Activated CD4-positive, alpha-beta T cell treated with anti-CD3 and anti-CD28 coated beads, Interleukin-2, amount 50 U/mL, for 48 hours (primary cell): ENCODE measurements around the gene SPDYE1.
"Not testable (repeated sequence)": the region's sequence is repeated elsewhere in the genome, so short reads cannot be mapped to it uniquely, and the experiment has no call there.

Experiments
- DNase-seq, 2 experiments: peaks; one replicate each; pipeline ENCODE4 v3.0.0-alpha.2; 2020

SPDYE1 gene

DNA sequence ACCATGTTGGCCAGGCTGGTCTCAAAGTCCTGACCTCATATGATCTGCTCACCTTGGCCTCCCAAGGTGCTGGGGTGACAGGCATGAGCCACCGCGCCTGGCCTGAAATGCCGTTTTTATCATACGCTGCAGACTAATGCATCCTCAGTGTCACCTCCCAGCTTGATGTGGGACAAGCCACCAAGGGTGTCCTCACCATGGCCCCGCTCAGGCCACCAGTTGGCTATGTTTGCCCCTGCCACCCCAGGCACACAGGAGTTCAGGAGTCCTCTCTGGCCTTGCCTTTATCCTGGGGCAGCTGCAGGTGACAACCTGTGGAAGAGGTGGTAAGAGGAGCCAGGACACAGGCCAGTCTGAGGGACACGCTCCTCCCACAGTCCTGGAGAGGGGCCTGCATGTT lies 3.0 kb upstream of the SPDYE1 start:
- not testable (repeated sequence) for DNase-seq

DNA sequence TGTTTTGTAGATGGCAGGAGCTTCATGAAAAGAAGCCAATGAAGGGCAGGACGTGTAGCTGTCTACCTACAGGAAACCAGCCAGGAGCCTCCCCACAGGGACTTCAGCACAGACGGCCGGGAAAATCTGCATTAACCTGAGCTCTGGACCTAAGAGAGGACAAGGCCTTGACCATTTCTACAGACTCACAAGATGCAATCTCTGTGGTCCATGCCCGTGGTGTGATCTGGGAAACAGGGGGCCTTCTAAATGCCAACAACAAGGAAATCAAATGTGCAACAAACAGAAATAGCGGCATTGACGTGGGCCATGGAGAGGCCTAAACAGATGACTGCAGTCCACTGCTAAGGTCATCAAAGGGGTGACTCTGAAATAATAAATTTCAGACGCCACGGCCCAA lies 14.4 kb downstream of the SPDYE1 start:
- not testable (repeated sequence) for DNase-seq

DNA sequence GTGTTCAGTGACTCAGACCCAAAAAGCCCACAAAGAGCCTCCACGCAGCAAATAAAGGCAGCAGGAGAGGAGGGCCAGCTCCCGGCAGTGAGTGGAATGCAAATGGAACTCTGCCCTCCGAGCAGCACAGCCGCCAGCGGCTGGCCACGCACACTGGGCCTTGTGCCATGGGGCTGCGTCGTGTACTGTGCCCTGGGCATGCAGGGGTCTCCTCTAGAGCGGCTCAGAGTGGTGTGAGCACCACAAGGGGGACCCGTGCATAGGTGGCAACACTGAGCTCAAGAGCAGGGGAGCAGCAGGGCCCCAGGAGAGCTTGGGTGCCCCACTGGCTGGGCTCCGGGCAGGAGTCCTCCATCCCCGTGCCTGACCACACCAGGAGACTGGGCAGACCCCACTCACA lies 17.4 kb downstream of the SPDYE1 start:
- DNase-seq = not testable (repeated sequence)

DNA sequence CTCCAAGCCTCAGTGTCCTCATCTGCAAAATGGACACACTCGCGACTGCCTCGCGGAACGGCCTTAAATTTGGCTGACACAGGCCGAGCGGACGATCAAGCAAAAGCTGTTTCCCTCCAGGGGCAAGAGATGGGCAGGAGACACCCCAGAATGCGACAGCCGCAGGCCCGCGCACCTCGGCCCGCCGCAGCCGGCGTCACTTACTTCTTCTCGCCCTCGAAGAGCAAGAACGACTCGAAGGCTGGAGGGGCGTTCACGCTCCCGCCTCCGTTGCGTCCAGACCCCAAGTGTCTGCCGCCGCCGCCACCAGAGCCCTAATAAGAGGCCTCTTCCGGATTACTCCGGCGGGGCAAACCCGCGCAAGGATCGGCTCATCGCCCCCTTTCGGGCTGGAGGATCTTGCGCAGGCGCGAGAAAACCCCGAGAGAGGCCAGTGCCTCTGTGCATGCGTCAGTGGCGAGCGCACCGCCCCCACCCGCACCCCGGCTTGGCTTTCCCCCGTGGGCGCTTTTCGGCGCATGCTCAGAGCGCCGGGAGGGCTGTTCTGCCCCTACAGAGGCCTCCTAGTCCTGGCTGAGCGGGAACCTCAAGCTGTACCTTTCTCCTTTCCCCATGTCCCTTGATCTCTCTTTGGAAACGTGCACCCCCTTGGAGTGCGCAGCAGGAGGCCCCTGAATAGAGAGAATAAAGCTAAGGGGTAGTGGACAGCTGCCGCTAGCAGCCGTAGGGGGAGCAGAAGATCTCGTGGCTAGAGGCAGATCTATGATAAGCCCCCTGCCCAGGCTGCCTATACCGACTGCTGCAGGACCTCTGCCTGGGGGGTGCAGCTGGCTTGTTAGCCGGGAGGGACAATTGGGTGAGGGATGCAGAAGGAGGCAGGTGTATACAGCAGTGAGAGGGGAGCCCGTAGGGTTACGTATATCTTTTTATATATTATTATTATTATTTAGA lies 21.4 kb downstream of the SPDYE1 start:
- DNase-seq = peak; percentile 99 to 100

DNA sequence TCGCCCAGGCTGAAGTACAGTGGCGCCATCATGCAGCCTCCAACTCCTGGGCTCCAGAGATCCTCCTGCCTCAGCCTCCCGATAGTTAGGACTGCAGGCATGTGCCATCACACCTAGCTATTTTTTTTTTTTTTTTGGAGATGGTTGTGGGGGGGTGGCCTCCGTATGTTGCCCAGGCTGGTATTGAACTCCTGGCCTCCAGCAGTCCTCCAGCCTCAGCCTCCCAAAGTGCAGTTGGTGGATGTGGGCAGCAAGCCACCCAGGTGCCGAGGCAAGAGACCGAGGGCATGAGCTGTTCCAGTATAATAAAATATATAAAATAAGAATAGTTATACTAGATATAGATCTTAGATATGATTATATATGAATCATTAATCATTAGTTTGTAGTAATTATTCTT lies 22.1 kb downstream of the SPDYE1 start:
- DNase-seq = not testable (repeated sequence)

DNA sequence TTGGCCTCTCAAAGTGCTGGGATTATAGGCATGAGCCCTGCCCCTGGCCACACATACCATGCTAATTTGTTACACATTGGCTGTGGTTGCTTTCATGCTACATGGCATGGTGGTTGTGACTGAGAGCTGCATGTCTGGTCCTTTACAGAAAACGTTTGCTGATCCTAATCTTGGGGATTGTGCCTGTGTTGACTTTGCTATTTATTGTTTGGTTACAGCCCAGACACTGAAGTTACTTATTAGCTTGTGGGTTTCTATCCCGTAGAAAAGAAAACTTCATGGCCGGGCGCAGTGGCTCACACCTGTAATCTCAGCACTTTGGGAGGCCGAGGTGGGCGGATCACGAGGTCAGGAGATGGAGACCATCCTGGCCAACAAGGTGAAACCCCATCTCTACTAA lies 24.4 kb downstream of the SPDYE1 start:
- DNase-seq = not testable (repeated sequence)

DNA sequence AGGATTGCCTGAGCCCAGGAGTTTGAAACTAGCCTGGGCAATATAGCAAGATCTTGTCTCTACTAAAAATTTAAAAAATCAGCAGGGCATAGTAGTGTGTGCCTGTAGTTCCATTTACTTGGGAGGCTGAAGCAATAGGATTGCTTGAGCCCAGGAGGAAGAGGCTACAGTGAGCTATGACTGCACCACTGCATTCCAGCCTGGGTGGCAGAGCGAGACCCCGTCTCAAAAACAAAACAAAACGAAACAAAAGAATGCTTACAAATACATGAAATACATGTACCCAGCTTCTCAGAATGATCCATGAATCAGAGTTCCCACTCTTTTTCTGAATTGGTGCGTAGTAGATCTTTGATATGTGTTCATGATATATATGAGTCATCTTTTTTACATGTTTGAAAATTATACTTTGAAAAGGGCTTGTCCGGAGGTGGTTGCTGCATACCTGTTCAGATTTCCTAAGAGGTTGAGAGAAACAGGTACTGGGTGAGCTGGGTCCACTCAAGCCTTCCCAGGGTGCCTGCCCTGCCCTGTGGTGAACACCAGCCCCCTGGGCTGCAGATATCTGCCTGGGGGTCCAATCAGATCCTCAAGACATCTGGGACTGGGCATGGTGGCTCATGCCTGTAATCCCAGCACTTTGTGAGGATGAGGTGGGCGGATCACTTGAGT lies 25.2 kb downstream of the SPDYE1 start:
- DNase-seq = peak; percentile 35 to 56

DNA sequence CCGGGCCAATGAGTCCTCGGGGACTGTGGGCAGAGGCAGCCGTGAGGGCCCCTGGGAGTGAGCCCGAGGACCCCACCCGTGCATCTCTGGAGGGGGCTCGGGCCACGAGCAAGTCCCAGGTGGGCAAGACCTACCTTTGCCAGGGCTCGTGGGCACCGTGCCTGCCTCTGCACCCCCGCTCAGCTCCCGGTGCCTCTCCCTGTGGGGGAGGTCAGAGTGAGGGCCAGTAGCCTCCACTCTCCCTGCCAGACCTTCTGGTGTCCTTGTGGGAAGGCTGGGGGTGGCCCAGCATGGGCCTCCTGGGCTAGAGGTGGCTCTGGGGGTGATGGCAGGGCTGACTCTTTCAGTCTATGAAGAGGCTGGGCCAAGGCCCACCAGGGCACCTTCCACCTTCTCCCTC lies 31.7 kb downstream of the SPDYE1 start:
- DNase-seq = not testable (repeated sequence)

DNA sequence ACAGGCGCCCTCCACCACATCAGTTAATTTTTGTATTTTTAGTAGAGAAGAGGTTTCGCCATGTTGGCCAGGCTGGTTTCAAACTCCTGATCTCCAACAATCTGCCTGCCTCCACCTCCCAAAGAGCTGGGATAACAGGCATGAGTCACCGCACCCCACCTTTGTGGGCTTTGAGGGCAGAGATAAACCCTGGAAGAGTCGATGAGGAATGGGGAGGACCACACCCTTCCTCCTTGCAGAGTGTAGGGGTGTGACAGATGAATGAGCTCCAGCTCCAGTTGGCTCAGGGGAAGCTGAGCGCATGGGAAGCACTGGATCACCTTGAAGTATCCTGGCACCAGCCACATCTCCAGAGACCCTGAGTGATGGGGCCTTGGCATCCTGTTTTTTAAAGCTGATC lies 32.3 kb downstream of the SPDYE1 start:
- not testable (repeated sequence) for DNase-seq

DNA sequence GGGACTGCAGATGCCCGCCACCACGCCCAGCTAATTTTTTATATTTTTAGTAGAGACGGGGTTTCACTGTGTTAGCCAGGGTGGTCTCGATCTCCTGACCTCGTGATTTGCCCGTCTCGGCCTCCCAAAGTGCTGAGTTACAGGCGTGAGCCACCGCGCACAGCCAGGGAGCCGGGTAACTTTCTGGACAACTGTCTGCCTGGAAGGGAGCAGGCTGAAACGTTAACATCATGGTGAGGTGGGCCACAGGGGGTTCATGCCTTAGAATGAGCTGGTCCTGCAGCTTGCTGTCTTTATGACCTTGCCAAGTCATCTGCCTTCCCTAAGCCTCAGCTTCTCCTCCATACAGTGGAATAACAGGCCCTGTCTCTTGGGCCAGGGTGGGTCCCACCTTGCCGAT lies 33.6 kb downstream of the SPDYE1 start:
- DNase-seq = not testable (repeated sequence)

DNA sequence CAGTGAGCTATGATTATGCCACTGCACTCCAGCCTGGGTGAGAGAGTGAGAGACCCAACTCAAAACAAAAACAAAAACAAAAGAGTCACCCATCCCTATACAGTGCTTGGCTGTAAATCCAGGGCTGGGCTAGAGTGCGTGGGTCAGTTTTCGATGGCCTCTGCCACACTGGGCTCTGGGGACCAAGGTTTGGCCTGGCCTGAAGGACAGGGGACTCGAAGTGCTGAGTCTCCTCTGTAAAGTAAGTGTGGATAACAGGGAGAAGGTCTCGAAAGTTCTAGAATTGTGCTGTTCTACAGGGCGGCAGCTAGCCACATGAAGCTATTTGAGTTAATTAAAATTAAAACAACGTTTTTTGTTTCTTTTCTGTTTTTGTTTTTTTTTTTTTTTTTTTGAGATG lies 34.3 kb downstream of the SPDYE1 start:
- DNase-seq = not testable (repeated sequence)

DNA sequence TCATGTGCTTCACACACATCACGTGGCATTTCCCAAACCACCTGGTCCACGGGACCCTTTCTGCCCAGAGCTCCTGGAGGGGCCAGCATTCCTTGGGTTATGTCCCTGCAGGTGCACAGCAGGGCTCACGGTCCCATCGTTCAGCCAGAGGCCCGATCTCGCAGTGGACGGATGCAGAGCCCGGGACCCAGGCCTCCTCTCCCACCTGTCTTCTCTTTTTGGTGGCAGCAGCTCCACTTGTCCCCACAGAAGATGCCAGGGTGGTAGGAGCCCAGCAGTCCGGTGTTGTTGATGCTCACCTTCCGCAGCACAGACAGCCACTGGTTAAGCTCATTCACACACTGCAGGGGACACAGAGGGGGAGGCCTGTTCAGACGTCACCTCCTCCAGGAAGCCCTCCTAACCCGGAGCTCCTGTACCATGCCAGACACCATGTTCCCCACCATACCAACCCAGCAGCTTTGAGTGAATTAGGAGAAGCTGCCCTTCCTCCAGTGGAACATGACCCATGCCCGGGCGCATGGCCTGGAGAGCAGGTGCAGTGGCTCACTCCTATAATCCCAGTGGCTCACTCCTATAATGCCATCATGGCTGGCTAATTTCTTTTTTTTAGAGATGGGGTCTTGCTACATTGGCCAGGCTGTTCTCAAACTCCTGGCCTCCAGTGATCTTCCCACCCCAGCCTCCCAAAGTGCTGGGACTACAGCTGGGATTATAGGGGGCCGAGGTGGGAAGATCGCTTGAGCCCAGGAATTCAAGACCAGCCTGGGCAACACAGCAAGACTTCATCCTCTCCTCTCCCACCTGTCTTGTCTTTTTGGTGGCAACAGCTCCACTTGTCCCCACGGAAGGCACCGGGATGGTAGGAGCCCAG lies 36.5 kb downstream of the SPDYE1 start:
- DNase-seq = not testable (repeated sequence)

DNA sequence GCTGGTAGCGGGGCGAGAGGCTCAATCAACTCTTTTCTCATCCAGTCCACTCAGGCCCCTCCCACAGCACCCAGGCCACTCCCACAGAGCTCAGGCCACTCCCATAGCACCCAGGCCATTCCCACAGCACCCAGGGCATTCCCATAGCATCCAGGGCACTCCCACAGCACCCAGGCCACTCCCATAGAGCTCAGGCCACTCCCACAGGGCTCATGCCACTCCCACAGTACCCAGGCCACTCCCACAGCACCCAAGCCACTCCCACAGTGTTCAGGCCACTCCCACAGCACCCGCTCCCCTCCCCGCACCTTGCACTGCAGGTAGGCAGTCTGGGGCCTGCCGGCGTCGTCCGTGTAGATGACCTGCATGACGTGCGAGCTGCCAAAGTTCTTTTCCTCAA lies 38.7 kb downstream of the SPDYE1 start:
- peak; percentile 35 to 46 for DNase-seq

DNA sequence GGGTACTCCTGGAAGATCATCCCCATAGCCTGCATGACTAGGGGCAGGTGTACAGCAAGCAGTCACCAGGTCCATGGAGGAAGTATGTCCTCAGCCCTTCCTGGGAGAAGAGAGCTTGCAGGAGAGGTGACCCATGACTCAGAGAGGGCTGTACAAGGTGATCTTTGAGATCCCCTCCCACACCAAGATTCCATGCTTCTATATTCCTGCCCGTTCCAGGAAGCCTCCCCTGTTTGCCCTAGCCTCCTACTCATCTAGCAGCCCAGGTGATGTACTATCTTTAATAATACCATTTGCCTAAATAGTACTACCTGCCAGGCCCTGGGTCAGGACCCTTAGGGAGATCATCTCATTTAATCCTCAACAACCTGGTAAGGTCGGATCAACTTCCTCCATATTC lies 40.3 kb downstream of the SPDYE1 start:
- DNase-seq = not testable (repeated sequence)

DNA sequence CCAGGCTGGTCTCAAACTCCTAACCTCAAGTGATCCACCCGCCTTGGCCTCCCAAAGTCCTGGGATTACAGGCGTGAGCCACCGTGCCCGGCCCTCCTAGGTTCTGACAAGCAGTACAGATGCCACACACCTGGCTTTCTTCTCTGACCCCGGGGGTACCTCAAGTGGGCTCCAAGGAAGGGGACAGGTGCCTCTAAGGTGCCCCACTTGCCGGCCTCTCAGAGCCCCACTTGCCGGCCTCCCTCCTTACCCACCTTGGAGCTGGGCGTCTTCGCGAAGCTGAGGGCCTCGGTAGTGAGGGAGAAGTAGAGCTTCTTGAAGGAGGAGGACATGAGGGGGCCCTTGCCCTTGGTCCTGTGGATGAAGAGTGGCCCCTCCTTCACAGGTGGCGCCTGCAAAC lies 40.9 kb downstream of the SPDYE1 start:
- not testable (repeated sequence) for DNase-seq

DNA sequence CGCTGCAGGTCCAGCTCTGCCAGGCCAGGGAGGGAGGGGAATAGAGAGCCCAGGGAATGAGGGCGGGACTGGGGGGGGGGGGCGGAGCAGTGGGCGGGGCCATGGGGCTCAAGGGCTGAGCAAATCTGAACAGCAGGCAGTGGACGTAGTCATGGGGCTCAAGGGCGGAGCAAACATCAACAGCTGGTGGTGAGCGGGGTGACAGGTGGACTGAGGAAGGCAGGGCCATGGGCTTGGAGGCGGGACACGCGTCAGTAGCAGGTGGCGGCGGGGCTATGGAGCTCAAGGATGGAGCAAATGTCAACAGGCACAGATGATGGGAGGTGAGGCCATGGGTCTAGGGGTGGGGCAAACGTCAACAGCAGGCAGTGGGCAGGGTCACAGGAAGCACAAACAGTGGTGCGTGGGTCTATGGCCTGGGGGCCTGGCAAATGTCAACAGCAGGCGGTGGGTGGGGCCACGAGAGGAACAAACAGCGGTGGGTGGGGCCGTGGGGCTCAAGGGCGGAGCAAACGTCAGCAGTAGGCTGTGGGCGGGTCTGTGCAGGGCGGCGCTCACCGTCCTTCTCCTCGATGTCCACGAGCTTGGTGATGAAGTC lies 41.4 kb downstream of the SPDYE1 start:
- peak; percentile 88 to 92 for DNase-seq

DNA sequence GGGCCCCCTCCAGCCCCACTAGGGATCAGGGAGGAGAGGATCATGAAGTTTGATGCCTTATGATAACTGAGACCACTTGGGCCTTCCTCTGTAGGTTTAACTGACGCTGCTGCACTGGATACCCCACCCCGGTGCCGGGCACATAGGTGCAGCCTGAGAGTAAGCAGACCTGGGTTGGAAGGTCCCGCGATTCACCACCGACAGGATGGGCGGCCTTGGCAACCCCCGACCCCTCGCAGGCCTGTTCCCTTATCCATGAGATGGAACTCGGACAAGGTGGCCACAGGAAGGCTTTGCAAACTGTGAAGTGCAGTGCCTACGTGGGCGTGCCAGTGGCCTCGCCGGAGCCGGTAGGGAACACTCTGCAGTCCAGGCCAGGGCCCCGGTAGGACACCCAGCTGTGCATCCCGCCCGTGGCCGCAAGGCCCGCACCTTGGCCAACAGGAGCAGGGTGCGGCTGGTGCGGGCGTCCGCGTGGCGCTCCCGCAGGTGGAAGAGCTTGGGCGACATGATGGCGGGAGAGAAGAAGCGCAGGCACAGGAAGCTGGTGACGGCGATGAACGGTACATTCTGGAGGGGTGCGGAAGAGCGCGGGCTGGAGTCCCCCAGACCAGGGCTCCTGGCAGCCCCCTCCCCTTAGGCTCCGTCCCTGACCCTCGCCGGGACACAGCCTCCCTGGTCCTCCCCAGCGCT lies 42.2 kb downstream of the SPDYE1 start:
- DNase-seq = not testable (repeated sequence)

DNA sequence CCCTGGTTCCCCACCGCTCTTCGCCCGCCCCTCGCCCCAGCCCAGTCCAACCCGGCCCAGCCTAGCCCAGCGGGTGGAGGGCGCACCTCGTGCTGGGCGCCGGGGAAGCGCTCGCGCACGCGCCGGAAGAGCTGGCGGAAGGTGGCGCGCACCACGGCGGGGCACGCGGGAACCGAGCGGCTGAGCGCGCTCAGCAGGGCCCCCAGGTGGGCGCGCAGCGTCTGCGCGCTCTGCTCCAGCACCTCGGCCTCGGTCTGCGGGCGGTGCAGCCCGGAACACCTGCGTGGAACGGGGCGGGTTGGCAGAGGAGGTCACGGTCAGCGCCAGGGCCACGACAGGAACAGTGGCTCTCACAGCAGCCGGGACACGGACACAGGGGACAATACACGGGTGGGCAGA lies 42.8 kb downstream of the SPDYE1 start:
- peak; percentile 55 to 61 for DNase-seq

DNA sequence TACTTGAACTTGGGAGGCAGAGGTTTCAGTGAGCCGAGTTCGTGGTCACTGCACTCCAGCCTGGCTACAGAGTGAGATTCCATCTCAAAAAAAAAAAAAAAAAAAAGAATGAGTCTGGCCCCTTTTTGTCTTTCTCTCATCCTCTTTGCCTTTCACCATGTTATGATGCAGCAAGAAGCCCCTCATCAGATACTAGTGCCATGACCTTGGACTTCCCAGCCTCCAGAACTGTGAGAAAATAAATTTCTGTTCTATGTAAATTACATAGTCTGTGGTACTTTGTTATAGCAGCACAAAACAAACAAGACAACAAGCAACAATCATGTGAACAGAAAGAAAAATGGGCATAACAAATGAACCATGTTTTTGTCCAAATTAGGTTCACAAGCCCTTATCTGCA lies 44.5 kb downstream of the SPDYE1 start:
- DNase-seq = no peak

DNA sequence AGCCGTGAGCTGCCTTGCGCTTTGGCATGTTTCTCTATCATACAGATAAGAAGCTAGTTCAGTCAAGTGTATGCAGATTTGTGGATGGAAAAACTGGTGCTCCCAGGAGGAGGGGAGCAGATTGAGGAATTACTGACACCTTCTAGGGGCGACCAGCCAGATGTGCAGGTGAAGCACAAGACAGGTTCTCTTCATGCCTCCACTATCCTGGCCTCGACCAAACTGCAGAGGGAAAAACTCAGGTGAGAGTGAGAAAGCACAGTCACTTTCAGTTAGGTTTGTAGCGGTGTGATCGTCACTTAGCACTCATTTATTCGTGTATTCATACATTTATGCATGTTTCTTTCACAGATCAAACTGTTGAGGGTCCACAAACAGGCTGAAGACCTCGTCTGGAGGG lies 46.2 kb downstream of the SPDYE1 start:
- DNase-seq = no peak

DNA sequence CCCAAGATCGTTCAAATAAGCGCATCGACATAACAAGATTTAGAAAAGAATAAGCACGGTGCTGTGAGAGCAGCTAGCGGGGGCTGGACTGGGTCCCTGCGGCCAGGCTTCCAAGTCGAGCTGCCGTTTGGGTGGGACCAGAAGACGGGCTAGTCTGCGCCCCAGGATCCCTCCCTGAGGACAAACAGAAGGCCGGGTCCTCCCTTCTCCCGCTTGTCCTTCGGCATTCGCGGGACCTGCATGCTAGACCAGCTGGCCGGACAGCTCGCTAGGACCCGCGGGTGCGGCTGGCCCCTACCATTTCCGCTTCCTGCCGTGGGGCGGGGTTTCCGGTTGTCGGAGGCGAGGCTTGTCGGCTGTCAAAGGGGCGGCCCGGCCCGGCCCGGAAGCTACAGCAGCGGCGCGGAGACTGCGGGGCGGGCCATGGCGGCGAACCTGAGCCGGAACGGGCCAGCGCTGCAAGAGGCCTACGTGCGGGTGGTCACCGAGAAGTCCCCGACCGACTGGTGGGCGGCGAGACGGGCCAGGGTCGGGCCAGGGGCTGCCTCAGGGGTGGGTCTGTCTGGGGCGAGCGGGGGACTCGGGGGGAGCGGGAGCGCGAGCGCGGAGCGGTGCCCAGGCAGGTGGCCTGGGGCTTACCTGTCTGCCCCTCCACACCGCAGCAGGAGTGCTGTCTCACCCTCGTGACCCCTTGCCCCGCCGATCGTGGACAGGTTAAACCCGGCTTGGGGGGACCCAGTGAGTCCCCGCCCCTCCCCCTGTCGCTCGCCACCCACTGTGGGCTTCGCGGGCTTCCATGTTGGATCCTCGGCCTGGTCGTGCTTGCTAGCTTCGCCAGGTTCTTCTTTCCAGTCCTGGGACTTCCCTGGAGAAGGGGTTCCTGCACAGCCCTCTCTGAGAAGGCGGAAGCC lies 46.9 kb downstream of the SPDYE1 start, which contains the start of gene DBNL:
DBNL (plus strand) TSS at position 388 of the 911 bp plus-strand sequence; CDS start at position 424, 36 bp downstream.
- peak; percentile 94 to 96 for DNase-seq
